Posterior vena cava (tissue), 2 donors: Measurements from ENCODE around the gene GTF2IRD2. TPM values are rescaled to one million over a fixed set of nuclear protein-coding genes. Genes with fewer than 3 reads are reported as not detected.
"Not testable (repeated sequence)": the region's sequence is repeated elsewhere in the genome, so short reads cannot be mapped to it uniquely, and the experiment has no call there.

Source experiments
- DNase-seq: peaks from one replicate; pipeline ENCODE4 v3.0.0-alpha.2; 2020; ENCODE audit warnings: low spot score
- intact Hi-C, 2 donors: fragments of 100-400 bp; cut with DNase I; formaldehyde crosslinking; loops; one replicate each; pipeline versions ENCODE4 v1.14.1 to v1.14.2; 2022 to 2023
- long read RNA-seq, 2 donors: library from polyadenylated mRNA; unstranded; transcript quantifications; one replicate each; pipeline ENCODE4 v2.0.0, GENCODE V29; 2020 to 2021
- total RNA-seq, 2 donors: library from RNA; stranded (reverse); fragmentation: NEBNext Ultra II Directional; extraction: Animal tissue kit (Norgen Biotek cat#: 25700); gene quantifications; one replicate each; pipeline ENCODE4 v1.2.1, GENCODE V29; 2021
- donor health status: DM: yes; HTN: yes; CAD: no.
- donor health status: DM: yes; HTN: yes; CAD: no.

Gene GTF2IRD2
- total RNA-seq = 10 to 100 TPM; 18.9 to 22.4 TPM
- long read RNA-seq, donor 1, partial matches to known transcripts = 0 of 8 reads
- long read RNA-seq, donor 1, other reads (novel, unspliced or antisense) = 2 of 8 reads
- long read RNA-seq, donor 2, partial matches to known transcripts = 4 of 7 reads
- long read RNA-seq, donor 2, other reads (novel, unspliced or antisense) = 2 of 7 reads

DNA sequence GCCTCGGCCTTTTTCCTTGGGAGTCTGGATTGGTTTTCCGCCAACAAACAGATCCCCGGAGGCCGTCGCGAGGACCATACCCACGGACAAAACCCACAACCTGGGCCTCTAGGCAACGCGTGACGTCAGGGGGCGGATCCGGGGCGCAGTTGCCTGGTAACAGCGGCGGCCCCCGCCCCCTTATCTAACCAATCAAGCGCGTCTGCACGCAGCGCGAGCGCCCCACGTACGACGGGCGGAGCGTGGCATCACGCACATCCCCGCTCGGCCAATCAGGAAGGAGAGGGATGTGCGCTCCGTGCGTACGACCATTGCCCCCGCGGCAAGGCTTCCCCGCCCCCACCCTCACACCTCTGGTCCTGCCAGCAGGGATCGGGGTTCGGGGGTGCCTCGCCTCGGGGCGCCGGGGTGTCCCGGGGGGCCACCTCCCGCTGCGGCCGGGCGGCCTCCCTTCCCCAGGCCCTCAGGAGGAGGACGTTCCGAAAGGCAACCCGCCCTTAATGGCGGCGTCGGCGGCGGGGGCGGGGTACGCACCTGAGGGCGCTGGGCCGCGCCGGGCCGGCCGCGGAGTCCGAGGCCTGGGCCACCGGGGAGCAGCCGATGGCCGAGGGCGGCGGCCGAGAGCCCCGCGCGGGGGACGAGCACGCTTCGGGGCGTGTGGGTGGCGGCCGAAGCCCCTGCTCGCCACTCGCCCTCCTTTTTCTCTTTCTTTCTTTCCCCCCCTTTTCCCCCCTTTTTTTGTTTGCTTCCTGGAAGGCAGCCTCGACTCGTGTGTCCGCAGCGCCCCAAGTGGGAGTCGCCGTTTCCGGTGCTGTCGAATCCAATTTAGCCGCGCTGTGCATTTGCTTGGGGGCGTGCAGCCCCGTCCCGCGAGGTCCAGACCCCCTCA lies at the start of gene GTF2IRD2:
GTF2IRD2 (minus strand) TSS at position 773 of the 889 bp plus-strand sequence. CDS start 15,227 bp downstream, outside the sequence.
- intact Hi-C loops = not testable (repeated sequence)

DNA sequence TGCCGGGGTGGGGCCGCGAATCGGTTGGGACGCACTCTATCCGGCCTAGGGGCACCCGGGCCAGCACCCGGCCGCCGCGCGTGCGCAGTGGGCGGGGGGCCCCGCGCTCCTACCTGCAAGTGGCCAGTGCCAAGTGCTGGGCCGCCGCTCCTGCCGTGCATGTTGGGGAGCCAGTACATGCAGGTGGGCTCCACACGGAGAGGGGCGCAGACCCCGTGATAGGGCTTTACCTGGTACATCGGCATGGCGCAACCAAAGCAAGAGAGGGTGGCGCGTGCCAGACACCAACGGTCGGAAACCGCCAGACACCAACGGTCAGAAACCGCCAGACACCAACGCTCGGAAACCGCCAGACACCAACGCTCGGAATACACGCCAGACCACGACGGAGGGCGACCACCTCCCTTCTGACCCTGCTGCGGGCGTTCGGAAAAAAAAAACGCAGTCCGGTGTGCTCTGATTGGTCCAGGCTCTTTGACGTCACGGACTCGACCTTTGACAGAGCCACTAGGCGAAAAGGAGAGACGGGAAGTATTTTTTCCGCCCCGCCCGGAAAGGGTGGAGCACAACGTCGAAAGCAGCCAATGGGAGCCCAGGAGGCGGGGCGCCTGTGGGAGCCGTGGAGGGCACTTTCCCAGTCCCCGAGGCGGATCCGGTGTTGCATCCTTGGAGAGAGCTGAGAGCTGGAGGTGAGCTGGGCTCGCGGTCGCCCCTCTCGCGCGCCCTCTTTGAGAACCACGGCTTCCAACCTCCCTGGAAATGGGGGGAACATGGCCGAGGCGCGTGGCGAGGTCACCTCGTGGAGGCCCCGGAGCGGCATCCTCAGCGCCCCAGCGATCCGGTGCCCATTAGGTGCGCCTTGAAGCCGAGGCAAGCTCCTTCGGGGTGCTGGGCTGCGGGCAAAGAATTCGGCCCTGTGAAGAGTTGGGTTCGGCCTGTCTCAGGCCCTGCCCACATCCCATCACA lies 39.0 kb upstream of the GTF2IRD2 start:
- DNase-seq = peak; percentile 95
- intact Hi-C loops = not testable (repeated sequence)

More for the DNA sequence above, at the start of gene GTF2IRD2:
- peak; percentile 91 for DNase-seq

DNA sequence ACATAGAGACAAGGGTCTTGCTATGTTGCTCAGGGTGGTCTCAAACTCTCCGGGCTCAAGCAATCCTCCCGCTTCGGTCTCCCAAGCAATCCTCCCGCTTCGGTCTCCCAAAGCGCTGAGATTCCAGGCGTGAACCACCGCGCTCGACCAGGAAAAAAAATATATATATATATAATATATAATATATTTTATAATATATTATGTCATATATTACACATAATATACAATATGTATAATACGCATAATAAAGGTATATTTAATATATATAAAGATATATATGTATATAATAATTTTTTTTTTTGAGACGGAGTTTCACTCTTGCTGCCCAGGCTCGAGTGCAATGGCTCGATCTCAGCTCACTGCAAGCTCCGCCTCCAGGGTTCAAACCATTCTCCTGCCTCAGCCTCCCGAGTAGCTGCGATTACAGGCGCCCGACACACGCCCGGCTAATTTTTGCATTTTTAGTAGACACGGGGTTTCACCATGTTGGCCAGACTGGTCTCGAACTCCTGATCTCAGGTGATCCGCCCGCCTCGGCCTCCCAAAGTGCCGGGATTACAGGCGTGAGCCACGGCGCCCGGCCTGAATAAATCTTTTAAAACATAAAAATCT lies 38.2 kb upstream of the GTF2IRD2 start:
- intact Hi-C loops, DNase-seq: not testable (repeated sequence)

DNA sequence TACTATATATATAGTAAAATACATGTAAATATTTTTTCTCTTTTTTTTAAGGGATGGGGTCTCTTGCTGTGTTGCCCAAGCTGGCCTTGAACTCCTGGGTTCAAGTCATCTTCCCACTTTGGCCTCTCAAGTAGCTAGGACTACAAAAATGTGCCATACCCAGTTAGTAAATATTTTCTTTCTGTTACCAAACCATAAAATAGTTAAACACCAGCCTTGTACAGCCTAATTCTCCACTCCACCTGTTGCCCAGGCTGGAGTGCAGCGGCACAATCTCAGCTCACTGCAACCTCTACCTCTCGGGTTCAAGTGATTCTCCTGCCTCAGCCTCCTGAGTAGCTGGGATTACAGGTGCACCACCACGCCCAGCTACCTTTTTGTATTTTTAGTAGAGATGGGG lies 33.9 kb upstream of the GTF2IRD2 start:
- intact Hi-C loops, DNase-seq: not testable (repeated sequence)

DNA sequence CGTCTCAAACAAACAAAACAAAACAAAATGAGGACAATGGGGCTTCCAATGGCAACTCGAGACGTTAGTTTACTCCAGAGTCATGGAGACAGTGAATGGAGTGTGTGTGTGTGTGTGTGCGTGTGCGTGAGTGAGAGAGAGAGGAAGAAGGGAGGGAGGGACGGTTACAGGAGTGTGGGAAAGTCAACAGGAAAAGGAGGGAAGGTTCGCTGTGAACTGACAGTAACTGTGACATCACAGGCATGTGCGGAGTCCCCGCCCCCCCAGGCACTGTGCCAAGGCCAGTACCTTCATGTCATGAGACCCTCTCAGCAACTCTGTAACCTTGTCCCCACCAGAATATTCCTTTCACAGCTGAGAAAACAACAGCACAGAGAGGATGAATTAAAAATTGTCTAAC lies 30.7 kb upstream of the GTF2IRD2 start:
- DNase-seq, intact Hi-C loops: not testable (repeated sequence)

DNA sequence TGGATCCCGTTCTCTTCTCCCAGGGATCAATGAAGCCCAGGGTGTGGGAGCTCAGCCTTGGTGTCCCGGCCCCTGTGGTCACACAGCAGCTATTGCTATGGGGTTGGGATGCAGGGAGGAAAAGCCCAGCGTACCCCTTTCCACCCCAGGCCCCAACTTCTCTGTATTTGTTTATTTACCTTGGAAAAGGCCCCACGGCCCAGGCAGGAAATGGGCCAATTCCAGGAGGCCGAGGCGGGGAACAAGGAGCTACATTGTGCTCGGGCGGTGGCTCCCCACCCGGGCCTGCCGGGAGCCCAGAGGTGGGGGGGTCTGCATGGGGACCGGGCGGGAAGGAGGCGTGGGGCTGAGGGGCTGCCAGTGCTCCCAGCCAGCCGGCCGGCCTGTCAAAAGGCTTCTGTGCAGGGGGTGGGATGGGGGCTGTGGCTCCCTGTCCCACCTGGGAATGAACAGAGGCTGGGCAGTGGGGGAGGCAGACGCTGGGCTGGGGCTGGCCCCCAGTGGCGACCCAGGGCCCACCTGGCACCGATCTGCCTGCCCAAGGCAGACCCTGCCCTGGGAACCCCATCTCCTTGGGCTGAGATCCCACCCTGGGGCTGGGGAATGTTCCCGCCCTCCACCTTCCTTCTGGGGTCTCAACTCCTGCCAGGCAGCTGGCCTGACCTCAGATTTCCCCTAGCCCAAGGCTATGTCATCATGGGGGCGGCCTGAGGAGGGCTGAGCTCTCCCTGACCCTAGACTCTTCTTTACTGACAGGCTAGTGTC lies 23.5 kb upstream of the GTF2IRD2 start:
- DNase-seq, intact Hi-C loops: not testable (repeated sequence)

DNA sequence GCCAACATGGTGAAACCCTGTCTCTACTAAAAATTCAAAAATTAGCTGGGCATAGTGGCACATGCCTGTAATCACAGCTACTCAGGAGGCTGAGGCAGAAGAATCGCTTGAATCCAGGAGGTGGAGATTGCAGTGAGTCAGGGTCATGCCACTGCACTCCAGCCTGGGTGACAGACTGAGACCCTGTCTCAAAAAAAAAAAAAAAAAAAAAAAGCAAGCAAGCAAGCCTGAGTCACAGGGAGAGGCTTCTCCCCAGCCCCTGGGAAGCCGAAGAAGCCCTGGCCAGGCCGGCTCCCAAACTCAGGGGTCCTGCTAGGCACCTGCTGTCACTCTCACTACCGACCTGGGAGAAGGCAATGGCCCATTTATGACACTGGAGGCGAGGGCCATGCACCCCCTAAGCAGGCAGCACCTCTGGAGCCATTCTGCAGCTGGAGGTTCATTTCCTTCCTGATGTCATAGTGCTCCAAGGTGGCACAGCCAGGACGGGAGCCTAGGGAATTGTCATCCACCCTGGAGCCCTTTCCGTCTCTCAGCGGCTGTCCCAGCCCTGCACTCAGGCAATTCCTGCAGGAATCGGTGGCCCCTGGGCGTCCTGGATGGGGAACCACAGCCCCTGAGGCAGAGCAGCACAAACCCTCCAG lies 22.8 kb upstream of the GTF2IRD2 start:
- DNase-seq, intact Hi-C loops: not testable (repeated sequence)

DNA sequence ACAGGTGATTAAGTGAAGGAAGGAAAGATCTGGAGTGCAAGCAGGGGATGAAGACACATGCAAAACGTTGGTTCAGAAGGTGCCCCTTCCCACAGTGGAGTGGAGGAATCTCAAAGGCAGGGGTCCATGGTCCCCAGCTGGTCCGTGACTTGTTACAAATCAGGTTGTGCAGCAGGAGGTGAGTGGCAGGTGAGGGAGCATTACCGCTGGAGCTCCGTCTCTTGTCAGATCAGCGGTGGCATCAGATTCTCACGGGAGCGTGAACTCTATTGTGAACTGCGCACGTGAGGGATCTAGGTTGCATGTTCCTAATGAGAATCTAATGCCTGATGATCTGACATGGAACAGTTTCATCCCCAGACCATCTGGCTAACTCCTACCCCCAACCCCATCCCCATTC lies 21.1 kb upstream of the GTF2IRD2 start:
- intact Hi-C loops, DNase-seq: not testable (repeated sequence)

DNA sequence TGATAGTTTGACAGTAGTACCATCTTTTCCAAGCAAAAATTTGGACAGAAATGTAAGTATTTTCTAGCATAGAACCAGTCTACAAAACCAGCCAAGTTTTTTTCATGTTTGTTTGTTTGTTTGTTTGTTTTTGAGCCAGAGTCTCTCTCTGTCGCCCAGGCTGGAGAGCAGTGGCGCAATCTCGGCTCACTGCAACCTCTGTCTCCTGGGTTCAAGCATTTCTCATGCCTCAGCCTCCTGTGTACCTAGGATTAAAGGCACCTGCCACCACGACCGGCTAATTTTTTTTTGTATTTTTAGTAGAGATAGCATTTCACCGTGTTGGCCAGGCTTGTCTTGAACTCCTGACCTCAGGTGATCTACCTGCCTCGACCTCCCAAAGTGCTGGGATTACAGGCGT lies 14.4 kb upstream of the GTF2IRD2 start:
- intact Hi-C loops, DNase-seq: not testable (repeated sequence)

DNA sequence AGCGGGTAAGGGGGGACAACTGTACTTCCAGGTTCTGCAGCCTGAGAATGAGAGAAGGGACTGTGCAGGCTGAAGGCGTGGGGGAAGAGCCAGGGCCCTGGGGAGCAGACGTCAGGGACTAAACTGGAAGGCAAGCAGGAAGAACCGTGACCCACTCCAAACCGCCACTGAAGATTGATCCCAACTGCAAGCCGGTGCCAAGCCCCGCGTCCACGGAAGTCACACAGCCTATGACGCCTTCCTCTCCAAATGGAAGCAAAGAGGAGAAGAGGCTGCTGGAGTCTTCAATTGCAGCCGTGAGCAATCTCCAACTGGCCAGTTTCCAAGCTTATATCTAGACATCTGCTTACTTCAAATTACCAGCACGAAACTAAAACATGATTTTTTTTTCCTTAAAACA lies 1.6 kb downstream of the GTF2IRD2 start:
- intact Hi-C loops, DNase-seq: not testable (repeated sequence)

DNA sequence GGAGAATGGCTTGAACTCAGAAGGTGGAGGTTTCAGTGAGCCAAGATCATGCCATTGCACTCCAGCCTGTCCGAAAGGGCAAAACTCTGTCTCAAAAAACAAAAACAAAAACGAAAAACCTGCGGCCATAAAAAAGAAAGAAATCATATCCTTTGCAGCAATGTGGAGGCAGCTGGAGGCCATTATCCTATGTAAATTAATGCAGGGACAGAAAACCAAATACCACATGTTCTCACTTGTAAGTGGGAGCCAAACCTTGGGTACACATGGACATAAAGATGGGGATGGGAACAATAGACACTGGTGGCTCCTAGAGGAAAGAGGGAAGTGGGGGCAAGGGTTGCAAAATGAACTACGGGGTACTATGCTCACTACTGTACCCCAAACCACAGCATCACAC lies 21.0 kb downstream of the GTF2IRD2 start:
- intact Hi-C loops, DNase-seq: not testable (repeated sequence)

DNA sequence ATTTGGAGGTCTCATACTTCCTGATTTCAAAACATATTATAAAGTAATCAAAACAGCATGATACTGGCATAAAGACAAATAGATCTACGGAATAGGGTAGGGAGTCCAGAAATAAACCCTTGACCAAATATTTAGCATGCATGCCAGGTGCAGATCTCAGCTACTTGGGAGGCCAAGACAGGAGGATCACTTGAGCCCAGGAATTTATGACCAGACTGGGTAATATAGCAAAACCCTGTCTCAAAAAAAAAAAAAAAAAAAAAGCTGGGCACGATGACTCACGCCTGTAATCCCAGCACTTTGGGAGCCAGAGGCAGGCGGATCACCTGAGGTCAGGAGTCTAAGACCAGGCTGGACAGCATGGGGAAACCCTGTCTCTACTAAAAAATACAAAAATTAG lies 21.4 kb downstream of the GTF2IRD2 start:
- intact Hi-C loops, DNase-seq: not testable (repeated sequence)

DNA sequence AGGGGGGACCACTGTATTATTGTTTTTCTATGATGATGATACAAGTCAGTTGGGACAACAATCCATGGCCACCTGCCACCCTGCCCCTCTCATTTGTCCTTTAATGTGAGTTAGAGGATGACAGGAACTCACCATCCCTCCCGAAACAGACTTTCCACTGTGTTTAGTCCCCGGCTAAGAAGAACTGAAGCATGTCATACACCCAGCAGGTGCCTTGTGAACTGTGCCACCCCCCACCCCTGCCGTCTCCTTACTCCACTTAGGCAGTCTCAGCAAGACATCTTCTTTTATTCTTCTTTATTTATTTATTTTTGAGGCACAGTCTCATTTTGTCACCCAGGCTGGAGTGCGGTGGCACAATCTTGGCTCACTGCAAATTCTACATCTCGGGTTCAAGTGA lies 30.1 kb downstream of the GTF2IRD2 start:
- intact Hi-C loops, DNase-seq: not testable (repeated sequence)

DNA sequence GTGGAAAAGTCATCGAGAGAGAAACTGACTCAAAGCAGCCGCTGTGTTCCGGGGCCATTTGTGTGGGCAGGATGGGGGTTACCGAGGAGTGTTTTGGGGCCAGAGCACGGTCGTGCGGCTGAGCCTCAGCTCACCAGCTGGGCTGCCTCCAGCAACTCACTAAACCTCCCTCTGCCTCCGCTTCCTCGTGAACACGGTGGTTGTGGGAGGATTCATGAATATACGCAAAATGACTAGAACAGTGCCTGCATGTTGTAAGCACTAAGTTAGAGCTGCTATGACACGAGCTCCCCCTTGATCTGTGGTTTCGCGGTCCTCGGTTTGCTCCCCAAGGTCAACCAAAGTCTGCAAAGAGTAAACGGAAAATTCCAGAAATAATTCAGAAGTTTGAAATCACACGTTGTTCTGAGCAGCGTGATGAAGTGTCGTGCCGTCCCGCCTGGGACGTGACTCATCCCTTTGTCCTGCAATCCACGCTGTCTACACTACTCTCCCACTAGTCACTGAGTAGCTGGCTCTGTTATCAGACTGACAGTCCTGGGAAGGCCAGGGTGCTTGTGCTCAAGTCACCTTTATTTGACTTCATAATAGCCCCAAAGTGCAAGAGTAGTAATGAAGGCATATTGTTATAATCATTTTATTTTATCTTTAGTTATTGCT lies 31.1 kb downstream of the GTF2IRD2 start:
- DNase-seq, intact Hi-C loops: not testable (repeated sequence)

DNA sequence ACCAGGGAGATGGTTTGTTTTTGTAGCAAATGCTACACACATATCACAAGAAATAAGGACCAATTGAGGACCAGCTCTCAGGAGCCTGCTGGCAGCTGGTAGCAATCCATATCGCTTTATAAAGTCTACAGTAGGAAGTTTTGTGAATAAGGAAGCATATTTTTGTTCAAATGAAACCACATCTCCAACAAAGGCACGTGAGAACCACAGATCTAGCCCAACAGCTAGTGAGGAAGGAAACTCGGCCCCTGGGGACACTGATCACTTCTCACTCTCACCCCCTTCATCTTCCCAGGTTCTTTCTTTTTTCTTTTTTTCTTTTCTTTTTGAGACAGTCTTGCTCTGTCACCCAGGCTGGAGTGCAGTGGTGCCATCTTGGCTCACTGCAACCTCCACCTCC lies 35.5 kb downstream of the GTF2IRD2 start:
- DNase-seq, intact Hi-C loops: not testable (repeated sequence)

DNA sequence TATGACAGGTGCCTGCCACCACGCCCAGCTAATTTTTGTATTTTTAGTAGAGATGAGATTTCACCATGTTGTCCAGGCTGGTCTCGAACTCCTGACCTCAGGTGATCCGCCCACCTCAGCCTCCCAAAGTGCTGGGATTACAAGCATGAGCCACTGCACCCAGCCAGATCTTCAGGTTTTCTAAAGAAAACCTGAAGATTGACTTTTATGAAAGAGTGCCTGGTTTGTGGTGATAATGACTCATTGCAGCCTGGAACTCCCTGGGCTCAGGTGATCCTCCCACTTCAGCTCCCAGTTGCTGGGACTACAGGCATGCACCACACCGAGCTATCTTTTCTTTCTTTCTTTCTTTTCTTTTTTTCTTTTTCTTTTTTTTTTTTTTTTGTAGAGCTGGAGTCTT lies 52.8 kb downstream of the GTF2IRD2 start:
- intact Hi-C loops, DNase-seq: not testable (repeated sequence)
